ENCODE results near the gene AP3S1.
A peak's percentile ranks its signal among the peaks of the same experiment; 100 is the strongest.
"Not testable (repeated sequence)": the region's sequence is repeated elsewhere in the genome, so short reads cannot be mapped to it uniquely, and the experiment has no call there.

Gene AP3S1

GRCh38 chr5:115841382-115842088 lies at the start of gene AP3S1, which contains the start of gene ATG12:
Gene AP3S1, plus strand, starts transcription at chr5:115841935. Its CDS starts 103 bp downstream, at chr5:115842038.
Gene ATG12, minus strand, starts transcription at chr5:115841565. Its CDS starts 13 bp downstream, at chr5:115841552.
- DNase-seq = peak; percentile 97

- DNase-seq = no peak
These were observed 46.0 kb upstream of the AP3S1 start for GRCh38 chr5:115795700-115796099.

GRCh38 chr5:115796656-115797055 lies 45.1 kb upstream of the AP3S1 start:
- DNase-seq = no peak

GRCh38 chr5:115798252-115798651 lies 43.5 kb upstream of the AP3S1 start:
- DNase-seq = no peak

- DNase-seq = no peak
These were observed 41.6 kb upstream of the AP3S1 start for GRCh38 chr5:115800108-115800507.

GRCh38 chr5:115801152-115801551 lies 40.6 kb upstream of the AP3S1 start:
- no peak for DNase-seq

GRCh38 chr5:115801984-115802383 lies 39.8 kb upstream of the AP3S1 start:
- no peak for DNase-seq

- DNase-seq = no peak
These were observed 34.6 kb upstream of the AP3S1 start for GRCh38 chr5:115806986-115807653.

GRCh38 chr5:115807654-115808052 lies 34.1 kb upstream of the AP3S1 start:
- no peak for DNase-seq

- not testable (repeated sequence) for DNase-seq
These were observed 33.7 kb upstream of the AP3S1 start for GRCh38 chr5:115808066-115808465.

- DNase-seq = no peak
These were observed 31.8 kb upstream of the AP3S1 start for GRCh38 chr5:115809946-115810345.

- DNase-seq = no peak
These were observed 31.0 kb upstream of the AP3S1 start for GRCh38 chr5:115810761-115811160.

GRCh38 chr5:115811406-115811805 lies 30.3 kb upstream of the AP3S1 start:
- DNase-seq = no peak

- no peak for DNase-seq
These were observed 29.4 kb upstream of the AP3S1 start for GRCh38 chr5:115812372-115812771.

GRCh38 chr5:115813719-115814118 lies 28.0 kb upstream of the AP3S1 start:
- no peak for DNase-seq

- DNase-seq = no peak
These were observed 26.6 kb upstream of the AP3S1 start for GRCh38 chr5:115815006-115815692.

GRCh38 chr5:115815693-115816225 lies 26.0 kb upstream of the AP3S1 start:
- peak; percentile 52 for DNase-seq

- peak; percentile 90 for DNase-seq
These were observed 25.3 kb upstream of the AP3S1 start, which contains the start of gene CDO1 for GRCh38 chr5:115816226-115817081. Gene CDO1, minus strand, starts transcription at chr5:115816659. Its CDS starts 262 bp downstream, at chr5:115816397.

- no peak for DNase-seq
These were observed 24.3 kb upstream of the AP3S1 start for GRCh38 chr5:115817386-115817785.

GRCh38 chr5:115818821-115819220 lies 22.9 kb upstream of the AP3S1 start:
- DNase-seq = no peak

GRCh38 chr5:115820846-115821245 lies 20.9 kb upstream of the AP3S1 start:
- DNase-seq = no peak

GRCh38 chr5:115824983-115825382 lies 16.8 kb upstream of the AP3S1 start:
- not testable (repeated sequence) for DNase-seq
